Astrocyte of the spinal cord (primary cell): Measurements from ENCODE around the gene AEN.

Experiments used
- DNase-seq: peaks from one replicate; pipeline ENCODE4 v3.0.0; 2011; ENCODE audit warnings: low read depth, low spot score
- H3K4me3 ChIP-seq: 2 replicates; pipeline ENCODE4 v1.5.1; 2011; ENCODE audit warnings: low read depth, mild to moderate bottlenecking, low read length, moderate library complexity
- in situ Hi-C: cut with HindIII; loops from 2 replicates; pipeline ENCODE4 v1.10.0; 2017; ENCODE audit warnings: low sequenced_read_pairs
- TF ChIP-seq, protein P1 (sequence below): IDR thresholded peaks from 2 replicates; pipeline ENCODE4 v1.5.1; 2012; ENCODE audit warnings: low read depth, mild to moderate bottlenecking, low read length, inconsistent platforms

Gene AEN

GRCh38 chr15:88619796-88620195, 1.3 kb upstream of the AEN start:
- DNase-seq = no peak
- H3K4me3 ChIP-seq = no peak overlapping the region
- TF ChIP-seq, protein P1, sequence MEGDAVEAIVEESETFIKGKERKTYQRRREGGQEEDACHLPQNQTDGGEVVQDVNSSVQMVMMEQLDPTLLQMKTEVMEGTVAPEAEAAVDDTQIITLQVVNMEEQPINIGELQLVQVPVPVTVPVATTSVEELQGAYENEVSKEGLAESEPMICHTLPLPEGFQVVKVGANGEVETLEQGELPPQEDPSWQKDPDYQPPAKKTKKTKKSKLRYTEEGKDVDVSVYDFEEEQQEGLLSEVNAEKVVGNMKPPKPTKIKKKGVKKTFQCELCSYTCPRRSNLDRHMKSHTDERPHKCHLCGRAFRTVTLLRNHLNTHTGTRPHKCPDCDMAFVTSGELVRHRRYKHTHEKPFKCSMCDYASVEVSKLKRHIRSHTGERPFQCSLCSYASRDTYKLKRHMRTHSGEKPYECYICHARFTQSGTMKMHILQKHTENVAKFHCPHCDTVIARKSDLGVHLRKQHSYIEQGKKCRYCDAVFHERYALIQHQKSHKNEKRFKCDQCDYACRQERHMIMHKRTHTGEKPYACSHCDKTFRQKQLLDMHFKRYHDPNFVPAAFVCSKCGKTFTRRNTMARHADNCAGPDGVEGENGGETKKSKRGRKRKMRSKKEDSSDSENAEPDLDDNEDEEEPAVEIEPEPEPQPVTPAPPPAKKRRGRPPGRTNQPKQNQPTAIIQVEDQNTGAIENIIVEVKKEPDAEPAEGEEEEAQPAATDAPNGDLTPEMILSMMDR = no peak
- in situ Hi-C loops = no loop called here

DNA sequence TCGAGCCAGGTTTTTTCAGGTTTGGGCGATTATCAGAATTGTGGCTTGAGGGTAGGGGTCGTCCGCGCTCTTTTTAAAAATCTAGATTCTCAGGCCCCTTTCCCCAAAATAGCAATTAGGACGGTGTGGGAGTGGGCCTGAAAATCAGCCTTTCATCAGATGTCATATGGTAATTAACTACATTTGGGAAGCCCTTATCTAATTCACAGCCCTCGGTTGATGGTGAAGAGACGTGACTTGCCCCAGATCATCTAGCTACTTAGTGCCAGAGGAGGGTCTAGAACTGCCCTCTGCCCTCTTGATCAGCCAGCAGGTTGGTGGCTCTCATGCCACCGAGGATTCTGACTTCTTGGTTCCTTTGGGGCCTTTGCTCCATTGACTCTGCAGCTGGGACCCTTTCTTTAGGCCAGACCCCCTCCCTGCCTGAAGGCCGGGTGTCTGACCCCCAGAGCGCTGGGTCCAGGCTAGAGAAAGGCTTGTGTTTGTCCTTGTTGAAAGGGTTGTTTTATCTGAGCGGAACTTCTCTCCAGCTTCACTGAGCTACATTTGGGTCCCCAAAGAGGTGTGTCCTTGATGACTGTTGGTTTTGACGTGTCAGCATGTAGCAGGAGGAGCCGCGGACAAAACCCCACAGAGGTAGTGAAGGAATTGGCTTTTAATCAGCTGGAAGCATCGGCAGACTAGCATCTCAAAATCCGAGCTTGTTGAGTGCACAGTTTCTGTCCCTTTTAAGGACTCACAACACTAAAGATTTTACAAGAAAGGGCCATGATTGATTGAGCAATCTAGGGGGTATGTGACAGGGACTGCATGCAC, 857 bp downstream of the AEN start:
- TF ChIP-seq, protein P1 = no peak
- H3K4me3 ChIP-seq = peak overlapping the region; percentile 85
- in situ Hi-C loops = no loop called here
- peak; percentile 44 for DNase-seq

- DNase-seq = no peak
- in situ Hi-C loops = no loop called here
- TF ChIP-seq, protein P1 = no peak
- peak overlapping the region; percentile 85 for H3K4me3 ChIP-seq
These were observed 1.4 kb downstream of the AEN start for GRCh38 chr15:88622605-88622975.

- in situ Hi-C loops = no loop called here
- TF ChIP-seq, protein P1 = no peak
- DNase-seq = peak; percentile 74
- H3K4me3 ChIP-seq = peak overlapping the region; percentile 85
These were observed 1.9 kb downstream of the AEN start for GRCh38 chr15:88623061-88623460.

GRCh38 chr15:88623632-88624031, 2.5 kb downstream of the AEN start:
- in situ Hi-C loops = no loop called here
- H3K4me3 ChIP-seq = no peak overlapping the region
- TF ChIP-seq, protein P1 = no peak
- DNase-seq = no peak

GRCh38 chr15:88624156-88624970, 3.2 kb downstream of the AEN start:
- no peak overlapping the region for H3K4me3 ChIP-seq
- peak; percentile 49 for DNase-seq
- in situ Hi-C loops = no loop called here
- TF ChIP-seq, protein P1 = peak; percentile 48
